WTC11 (cell line): Measurements from ENCODE around the gene EIF4G3.

Source experiments
- CTCF ChIP-seq: fragments of 200-600 bp; IDR thresholded peaks from 2 replicates; pipeline ENCODE4 v1.8.0; 2022; ENCODE audit warnings: antibody characterized with exemption
- TF ChIP-seq, protein P1 (sequence below): sonication (generic); formaldehyde crosslinking; IDR thresholded peaks from 2 replicates; pipeline ENCODE4 v1.8.1; 2023; ENCODE audit warnings: mild to moderate bottlenecking, missing genetic modification reagents, borderline replicate concordance

- TF ChIP-seq CTCF: no peak
- TF ChIP-seq, protein P1, sequence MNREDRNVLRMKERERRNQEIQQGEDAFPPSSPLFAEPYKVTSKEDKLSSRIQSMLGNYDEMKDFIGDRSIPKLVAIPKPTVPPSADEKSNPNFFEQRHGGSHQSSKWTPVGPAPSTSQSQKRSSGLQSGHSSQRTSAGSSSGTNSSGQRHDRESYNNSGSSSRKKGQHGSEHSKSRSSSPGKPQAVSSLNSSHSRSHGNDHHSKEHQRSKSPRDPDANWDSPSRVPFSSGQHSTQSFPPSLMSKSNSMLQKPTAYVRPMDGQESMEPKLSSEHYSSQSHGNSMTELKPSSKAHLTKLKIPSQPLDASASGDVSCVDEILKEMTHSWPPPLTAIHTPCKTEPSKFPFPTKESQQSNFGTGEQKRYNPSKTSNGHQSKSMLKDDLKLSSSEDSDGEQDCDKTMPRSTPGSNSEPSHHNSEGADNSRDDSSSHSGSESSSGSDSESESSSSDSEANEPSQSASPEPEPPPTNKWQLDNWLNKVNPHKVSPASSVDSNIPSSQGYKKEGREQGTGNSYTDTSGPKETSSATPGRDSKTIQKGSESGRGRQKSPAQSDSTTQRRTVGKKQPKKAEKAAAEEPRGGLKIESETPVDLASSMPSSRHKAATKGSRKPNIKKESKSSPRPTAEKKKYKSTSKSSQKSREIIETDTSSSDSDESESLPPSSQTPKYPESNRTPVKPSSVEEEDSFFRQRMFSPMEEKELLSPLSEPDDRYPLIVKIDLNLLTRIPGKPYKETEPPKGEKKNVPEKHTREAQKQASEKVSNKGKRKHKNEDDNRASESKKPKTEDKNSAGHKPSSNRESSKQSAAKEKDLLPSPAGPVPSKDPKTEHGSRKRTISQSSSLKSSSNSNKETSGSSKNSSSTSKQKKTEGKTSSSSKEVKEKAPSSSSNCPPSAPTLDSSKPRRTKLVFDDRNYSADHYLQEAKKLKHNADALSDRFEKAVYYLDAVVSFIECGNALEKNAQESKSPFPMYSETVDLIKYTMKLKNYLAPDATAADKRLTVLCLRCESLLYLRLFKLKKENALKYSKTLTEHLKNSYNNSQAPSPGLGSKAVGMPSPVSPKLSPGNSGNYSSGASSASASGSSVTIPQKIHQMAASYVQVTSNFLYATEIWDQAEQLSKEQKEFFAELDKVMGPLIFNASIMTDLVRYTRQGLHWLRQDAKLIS (CRISPR knock-in tag): no peak
Measured at GRCh38 chr1:20873311-20873710, 303.4 kb downstream of the EIF4G3 start.
